Central memory CD4-positive, alpha-beta T cell (primary cell): ENCODE data around the gene ATG4C.
"Not testable (repeated sequence)": the region's sequence is repeated elsewhere in the genome, so short reads cannot be mapped to it uniquely, and the experiment has no call there.

Source experiments
- DNase-seq: peaks from one replicate; pipeline ENCODE4 v3.0.0; 2022

ATG4C gene

DNA sequence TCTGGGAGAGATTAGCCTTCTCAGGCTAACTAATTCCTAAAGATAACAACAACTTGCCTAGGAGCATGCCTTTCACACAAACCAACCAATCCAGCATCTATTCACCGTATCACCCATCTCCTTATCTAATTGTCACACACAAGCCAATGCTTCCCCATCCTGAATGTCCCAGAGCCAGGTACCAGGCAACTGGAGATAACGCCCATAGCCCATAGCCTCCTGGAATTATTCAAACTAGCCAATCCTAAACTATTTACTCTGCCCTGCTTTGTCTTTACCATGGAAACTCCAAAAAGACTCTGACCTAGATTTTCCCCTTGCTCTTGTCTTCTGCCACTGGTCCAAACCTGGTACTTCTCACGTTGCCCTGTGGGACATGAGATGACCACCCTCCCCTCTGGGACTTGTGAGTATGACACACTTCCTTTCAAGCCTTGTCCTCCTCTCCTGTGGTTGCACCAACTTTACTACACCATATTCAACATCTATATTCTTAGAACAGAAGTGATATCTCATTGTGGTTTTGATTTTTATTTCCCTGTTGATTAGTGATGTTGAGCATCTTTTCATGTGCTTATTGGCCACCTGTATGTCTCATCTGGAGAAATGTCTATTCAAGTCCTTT is 8.8 kb upstream of the ATG4C start:
- DNase-seq, result no peak

- no peak for DNase-seq
Observed at GRCh38 chr1:62778208-62778607, 5.7 kb upstream of the ATG4C start.

DNA sequence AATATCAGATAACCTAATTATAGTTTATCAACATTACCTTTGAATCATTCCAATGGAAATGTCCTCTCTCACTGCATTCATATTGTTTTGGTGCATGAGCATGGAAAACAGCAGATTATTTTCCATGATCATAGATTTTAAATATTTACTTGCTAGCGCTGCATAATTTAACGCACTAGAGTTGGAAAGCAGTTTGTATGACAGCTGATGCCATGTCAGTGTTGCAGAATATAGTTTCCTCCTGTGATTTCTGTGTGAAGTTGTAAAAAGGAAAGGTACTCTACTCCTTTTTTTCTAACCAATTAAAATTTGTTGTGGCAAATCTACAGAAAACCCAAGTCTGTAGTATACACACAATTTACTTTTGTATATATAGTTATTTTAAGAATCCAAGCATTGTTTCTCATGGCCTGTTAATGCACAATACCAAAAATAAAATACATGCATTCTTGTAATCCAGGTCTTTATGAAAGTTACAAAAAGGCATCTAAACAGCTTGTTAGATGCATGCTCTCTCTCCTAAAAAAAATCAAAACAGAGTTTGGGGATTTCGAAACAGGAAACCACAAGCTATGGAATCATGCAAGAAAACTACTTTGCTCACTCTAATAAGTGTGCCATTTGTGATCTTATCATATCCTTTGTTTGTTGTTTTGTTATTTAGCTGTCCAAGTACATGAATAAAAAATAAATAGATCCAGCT is 1.9 kb upstream of the ATG4C start:
- no peak for DNase-seq

DNA sequence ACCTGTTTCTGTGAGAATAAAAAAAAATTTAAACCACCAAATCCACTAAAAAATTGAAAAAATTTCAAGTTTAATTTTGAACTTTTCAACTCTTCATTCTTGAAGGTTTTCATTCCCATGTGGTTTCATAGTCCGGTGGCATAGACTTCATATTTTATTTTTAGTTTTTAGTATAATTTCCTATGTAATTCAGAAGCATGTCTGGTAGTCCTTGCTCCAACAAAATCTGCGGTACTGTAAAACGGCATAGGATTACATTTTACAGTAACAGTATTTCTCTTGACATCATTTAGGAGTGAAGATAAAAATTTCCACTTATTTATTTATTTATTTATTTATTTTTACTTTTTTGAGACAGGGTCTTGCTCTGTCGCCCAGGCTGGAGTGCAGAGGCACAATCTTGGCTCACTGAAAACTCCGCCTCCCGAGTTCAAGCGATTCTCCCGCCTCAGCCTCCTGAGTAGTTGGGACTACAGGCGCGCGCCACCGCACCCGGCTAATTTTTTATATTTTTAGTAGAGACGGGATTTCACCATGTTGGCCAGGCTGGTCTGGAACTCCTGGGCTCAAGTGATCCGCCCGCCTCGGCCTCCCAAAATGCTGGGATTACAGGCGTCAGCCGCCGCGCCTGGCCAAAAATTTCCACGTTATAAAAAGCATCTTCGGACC is 1.3 kb upstream of the ATG4C start:
- DNase-seq, result not testable (repeated sequence)

DNA sequence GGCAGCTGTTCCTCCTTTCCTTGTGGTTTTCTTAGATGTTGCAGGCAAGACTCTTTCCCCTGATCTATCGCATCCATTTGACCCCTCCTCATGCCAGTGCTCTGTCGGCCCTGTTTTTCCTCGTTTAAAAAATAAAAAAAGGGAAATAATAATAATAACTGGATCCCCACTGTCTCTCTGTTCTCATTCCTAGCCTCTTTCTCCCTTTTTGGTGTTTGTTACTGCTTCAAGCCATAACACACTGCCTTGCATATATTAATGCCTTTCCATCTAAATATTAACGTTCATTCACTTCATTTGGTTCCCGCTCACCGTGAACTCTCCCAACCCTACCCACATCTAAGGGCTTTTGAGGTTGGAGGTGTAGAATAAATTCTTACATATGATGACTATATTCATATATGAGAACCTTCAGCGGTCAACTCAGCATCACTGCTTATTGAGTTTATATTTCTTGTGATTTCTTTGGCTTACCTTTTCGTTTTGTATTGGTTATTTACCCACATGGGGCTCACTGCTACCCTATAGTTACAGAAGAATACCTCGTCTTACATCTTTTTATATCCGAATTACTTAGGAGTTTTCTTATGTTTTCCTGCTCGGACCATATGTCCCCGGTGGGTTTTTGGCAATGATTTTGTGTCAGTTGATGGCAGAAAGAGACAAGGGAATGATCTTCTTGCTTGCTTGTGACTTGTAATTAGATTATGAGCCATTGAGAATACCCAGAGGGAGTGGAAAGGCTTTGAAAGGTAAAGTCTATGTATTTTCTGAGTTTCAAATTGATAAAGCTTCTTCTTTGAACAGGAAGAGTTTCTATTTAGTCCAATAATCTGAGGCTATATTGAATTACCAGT is 805 bp downstream of the ATG4C start:
- DNase-seq, result peak; percentile 12

- no peak for DNase-seq
Observed at GRCh38 chr1:62790716-62791115, 6.8 kb downstream of the ATG4C start.

- DNase-seq, result no peak
Observed at GRCh38 chr1:62794053-62794452, 10.1 kb downstream of the ATG4C start.

DNA sequence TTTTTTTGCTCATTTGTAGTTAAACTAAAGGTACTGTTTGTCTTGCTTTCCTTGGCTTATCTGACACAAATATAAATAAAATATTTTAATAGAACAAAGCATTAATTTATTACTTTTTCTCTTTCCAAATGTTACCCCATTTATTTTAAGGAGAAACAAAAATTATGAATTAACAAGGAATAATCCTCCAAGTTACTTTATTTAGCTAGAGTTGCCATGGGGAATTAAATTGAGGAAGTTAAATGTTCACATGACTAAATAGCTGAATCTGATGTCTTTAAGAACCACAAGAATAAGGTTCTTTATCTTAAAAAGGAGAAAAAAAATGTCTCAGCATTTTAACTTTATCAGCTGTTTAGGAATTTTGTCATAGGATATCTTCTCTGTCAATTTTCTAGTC is 12.3 kb downstream of the ATG4C start:
- no peak for DNase-seq

DNA sequence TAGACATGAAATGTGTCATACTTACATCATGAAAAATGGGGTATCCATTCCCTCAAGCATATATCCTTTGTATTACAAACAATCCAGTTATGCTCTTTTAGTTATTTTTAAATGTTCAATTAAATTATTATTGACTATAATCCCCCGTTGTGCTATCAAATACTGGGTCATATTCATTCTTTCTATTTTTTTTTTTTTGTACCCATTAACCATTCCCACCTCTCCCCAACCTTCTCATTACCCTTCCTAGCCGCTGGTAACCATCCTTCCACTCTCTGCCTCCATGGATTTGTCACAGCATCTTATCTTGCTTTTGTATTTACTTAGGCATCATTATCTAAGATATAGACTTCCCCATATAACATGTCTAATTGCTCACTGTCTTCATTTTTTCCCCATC is 15.8 kb downstream of the ATG4C start:
- DNase-seq, result no peak

- no peak for DNase-seq
Observed at GRCh38 chr1:62800281-62800680, 16.3 kb downstream of the ATG4C start.

DNA sequence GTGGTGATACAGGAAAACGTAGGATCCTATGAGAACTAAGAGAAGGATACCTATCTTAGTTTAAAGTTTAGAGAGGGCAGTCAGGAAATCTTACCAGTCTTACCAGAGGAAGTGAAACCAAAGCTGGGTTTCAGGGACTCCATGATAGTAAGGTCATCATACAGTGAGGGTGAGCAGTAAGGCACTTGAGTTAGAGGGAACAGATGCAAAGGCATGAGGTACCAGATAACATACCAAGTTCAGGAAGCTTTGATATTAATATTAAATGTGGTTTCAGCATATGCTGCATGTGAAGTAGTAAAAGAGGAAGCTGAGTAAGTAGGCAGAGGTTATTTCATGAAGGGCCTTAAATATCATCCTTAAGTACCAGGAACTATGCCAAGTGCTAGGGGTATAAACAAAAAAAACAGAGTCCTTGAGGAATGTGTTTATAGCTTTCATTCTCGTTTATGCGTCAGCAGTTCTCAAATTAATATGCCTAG is 16.9 kb downstream of the ATG4C start:
- DNase-seq, result no peak

DNA sequence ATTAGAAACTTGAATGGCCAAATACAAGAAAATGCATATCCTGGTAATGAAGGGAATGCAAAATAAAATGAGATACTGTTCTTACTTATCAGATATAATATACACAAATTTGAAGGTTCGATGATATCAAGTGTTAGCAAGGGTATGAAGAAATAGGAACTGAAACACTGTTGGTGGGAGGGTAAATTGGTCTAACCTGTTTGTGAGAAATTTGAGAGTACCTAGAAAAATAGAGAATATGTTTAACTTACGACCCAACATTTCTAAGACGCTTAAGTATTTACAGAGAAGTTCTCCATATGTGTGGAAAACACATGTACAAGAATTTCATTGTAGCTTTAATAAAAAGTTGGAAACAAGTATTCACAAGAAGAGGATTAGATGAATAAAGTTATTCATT is 25.9 kb downstream of the ATG4C start:
- no peak for DNase-seq

DNA sequence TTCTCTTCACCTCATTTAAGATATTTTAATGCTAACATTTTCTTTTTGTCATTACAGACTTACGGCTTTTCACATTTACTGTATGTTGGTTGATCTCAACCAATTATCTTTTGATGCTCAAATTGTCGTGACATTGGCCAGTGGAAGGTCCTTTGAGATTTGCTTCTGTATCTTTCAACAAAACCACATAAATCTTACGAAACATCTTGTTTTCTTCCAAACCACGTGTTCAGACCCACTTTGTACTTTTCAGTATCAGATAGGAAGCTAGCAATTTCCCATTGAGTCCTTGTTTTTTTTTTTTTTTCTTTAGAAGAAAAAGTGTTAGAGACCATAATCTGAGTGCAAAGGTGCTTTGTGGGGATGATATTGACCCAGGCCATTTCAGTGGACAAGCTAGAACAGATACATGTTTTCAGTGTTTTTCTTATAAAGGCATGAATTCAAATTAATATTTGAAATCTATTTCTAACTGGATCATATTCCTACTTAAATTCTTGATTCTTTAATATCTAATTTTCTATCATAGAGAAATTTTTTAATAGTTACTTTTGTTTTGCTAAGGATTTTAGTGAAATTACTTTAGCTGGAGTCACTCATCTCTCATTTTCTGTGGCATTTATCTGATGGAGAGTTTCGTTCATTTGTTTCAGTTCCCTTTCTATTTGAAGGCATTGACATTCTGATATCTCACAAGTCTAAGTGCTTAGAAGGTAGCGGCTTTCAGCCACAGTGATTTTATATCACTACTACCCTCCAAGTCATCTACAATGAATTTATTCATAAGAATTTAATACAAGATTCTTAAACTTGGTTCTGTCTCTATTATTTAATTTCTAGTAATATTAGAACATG is 26.7 kb downstream of the ATG4C start:
- no peak for DNase-seq

GRCh38 chr1:62823556-62823955 is 39.6 kb downstream of the ATG4C start:
- DNase-seq, result no peak

- no peak for DNase-seq
Observed at GRCh38 chr1:62826901-62827300, 43.0 kb downstream of the ATG4C start.

GRCh38 chr1:62827786-62828185 is 43.9 kb downstream of the ATG4C start:
- DNase-seq, result not testable (repeated sequence)

DNA sequence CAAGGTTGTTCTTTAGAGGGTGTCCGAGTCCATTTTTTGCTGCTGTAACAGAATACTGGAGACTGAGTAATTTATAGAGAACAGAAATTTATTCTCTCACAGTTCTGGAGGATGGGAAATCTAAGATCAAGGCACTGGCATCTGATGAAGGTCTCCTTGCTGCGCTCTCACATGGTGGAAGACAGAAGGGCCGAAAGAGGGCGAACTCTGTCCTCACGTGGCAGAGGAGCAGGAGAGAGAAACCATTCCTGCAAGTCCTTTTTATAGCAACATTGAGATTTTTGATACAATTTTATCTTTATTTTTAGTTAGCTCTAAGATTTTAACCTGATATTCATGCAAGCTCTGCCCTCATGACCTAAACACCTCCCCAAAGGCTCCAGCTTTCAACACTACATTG is 48.3 kb downstream of the ATG4C start:
- no peak for DNase-seq

DNA sequence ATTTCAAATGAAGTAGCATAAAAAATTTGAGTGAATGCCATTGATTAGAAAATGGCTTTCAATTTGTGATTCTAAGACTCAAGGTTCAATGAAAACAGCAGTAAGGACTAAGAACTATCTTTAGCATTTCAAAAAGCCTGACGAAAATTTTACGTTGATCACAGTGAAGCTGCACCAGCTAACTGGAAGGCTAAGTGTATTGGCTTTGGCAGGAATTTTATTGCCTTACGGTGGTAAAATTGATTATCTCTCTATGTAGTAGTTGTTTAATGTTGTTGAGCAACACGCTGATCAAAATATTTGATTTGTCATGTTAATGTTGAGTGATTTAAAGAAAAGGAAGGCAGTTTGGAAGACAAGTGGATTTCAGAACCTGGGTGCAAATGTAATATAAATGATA is 49.6 kb downstream of the ATG4C start:
- no peak for DNase-seq

DNA sequence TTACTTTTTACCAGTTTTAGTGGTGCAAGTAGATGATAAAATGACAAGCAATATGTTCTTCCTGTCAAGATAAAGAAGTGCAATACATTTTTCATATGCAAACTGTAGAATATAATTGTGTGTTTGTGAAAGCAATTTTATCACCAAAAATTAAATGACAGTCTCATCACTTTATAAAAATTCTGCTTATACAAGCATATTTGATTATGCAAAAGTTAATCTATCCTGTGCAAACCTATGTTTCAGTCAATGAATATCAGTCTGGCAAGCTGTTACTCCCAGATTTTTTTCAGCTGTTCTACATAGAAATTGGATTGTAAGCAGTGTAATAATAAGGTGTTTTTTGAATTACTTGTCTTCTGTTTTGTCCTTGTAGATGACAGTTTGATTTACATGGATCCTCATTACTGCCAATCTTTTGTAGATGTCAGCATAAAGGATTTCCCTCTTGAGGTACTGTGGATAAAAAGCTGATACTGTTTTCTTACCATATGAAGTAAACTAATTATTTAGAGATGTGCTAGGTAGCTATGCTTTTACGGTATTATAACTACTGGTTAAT is 50.5 kb downstream of the ATG4C start:
- no peak for DNase-seq

DNA sequence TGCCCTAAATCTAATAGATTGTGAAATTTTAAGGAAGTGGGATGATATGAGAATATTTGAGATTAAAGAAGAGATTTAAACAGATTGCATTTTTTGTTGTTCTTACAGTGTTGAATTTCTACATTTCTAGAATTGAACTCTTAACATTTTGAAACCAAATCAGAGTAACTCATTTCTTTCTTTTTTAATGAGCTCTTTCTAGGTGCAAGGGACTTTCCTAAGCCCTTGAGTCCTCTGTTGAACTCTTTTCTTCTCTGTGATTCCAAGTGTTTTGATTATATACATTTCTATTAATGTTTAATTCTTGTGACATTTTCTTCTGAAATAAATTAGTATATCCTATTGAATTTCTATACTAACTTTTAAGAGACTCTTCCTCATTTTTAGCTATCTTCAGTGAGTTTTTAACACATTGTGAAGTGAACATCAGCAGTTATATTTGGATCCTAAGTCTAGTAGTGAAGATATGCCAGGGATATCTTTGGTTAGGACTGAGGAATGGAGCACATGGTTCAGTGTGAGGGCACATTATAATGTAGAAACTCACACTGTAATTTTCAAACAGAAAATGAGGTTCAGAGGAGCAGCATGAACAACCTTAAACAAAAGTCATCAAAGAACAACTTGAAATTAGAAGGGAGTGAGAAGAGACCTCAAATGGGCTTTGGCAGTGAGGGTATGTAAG is 53.1 kb downstream of the ATG4C start:
- DNase-seq, result no peak

- no peak for DNase-seq
Observed at GRCh38 chr1:62840555-62840954, 56.6 kb downstream of the ATG4C start.
